Sigmoid colon (tissue), 4 donors: ENCODE results near the gene ABHD2.

Experiments used
- CTCF ChIP-seq, 4 experiments: fragments of 450-650 bp in 3 of 4; fragments of 200-600 bp in 1 of 4; IDR thresholded peaks; one replicate each; pipeline ENCODE4 v1.5.1; 2016 to 2019; ENCODE audit warnings: antibody characterized with exemption in 4 of 4, mild to moderate bottlenecking in 3 of 4, moderate library complexity in 2 of 4
- EP300 ChIP-seq, 4 donors: sonication (generic); formaldehyde crosslinking; IDR thresholded peaks; one replicate each; pipeline ENCODE4 v1.6.1; 2017; ENCODE audit warnings: antibody characterized with exemption in 4 of 4
- POLR2A ChIP-seq, 2 donors: fragments of 450-650 bp; IDR thresholded peaks; one replicate each; pipeline ENCODE4 v1.6.1; 2016; ENCODE audit warnings: antibody characterized with exemption in 2 of 2, mild to moderate bottlenecking in 2 of 2, moderate library complexity in 2 of 2
- POLR2AphosphoS5 ChIP-seq, 4 donors: sonication (generic); formaldehyde crosslinking; IDR thresholded peaks; one replicate each; pipeline ENCODE4 v1.6.1; 2017; ENCODE audit warnings: antibody characterized with exemption in 4 of 4

GRCh38 chr15:89075101-89075640 lies 13.1 kb upstream of the ABHD2 start:
- TF ChIP-seq CTCF (IDR thresholded peaks at IDR 0.05) = no peak
- TF ChIP-seq POLR2A (IDR thresholded peaks at IDR 0.05) = no peak
- no peak for TF ChIP-seq POLR2AphosphoS5 (IDR thresholded peaks at IDR 0.05)
- TF ChIP-seq EP300 (IDR thresholded peaks at IDR 0.05) = no peak
